Peyer's patch (tissue), 4 donors: ENCODE results near the gene KRT83.

Experiments
- CTCF ChIP-seq, 6 experiments: fragments of 450-650 bp in 4 of 6; fragments of 200-600 bp in 2 of 6; sonication (generic) in 1 of 6; IDR thresholded peaks; one replicate each; pipeline ENCODE4 v1.5.1; 2017 to 2019; ENCODE audit warnings: antibody characterized with exemption in 6 of 6, mild to moderate bottlenecking in 3 of 6, moderate library complexity in 1 of 6
- POLR2A ChIP-seq, 2 donors: fragments of 450-650 bp; IDR thresholded peaks; one replicate each; pipeline ENCODE4 v1.5.1; 2017; ENCODE audit warnings: antibody characterized with exemption in 2 of 2, mild to moderate bottlenecking in 2 of 2, moderate library complexity in 2 of 2

- no peak for TF ChIP-seq CTCF (IDR thresholded peaks at IDR 0.05)
- no peak for TF ChIP-seq POLR2A (IDR thresholded peaks at IDR 0.05)
These were observed 54.7 kb downstream of the KRT83 start for GRCh38 chr12:52266514-52266913.
